WTC11 (cell line): ENCODE results near the gene HLA-DQA2.
"Not testable (repeated sequence)": the region's sequence is repeated elsewhere in the genome, so short reads cannot be mapped to it uniquely, and the experiment has no call there.

Source experiments
- CREB1 ChIP-seq: sonication (generic); formaldehyde crosslinking; IDR thresholded peaks from 2 replicates; pipeline ENCODE4 v1.8.0; 2023; ENCODE audit warnings: mild to moderate bottlenecking, missing genetic modification reagents
- CREM ChIP-seq: sonication (generic); formaldehyde crosslinking; IDR thresholded peaks from 2 replicates; pipeline ENCODE4 v1.8.1; 2022; ENCODE audit warnings: mild to moderate bottlenecking, missing genetic modification reagents, moderate library complexity
- MLX ChIP-seq: sonication (generic); formaldehyde crosslinking; IDR thresholded peaks from 2 replicates; pipeline ENCODE4 v1.8.1; 2023; ENCODE audit warnings: mild to moderate bottlenecking, missing genetic modification reagents, moderate library complexity
- TF ChIP-seq, protein P1 (sequence below): fragments of 200-600 bp; IDR thresholded peaks from 2 replicates; pipeline ENCODE4 v1.8.0; 2022; ENCODE audit warnings: antibody characterized with exemption

- TF ChIP-seq MLX (CRISPR knock-in tag); CREB1; CREM (CRISPR knock-in tag): not testable (repeated sequence)
- TF ChIP-seq, protein P1, sequence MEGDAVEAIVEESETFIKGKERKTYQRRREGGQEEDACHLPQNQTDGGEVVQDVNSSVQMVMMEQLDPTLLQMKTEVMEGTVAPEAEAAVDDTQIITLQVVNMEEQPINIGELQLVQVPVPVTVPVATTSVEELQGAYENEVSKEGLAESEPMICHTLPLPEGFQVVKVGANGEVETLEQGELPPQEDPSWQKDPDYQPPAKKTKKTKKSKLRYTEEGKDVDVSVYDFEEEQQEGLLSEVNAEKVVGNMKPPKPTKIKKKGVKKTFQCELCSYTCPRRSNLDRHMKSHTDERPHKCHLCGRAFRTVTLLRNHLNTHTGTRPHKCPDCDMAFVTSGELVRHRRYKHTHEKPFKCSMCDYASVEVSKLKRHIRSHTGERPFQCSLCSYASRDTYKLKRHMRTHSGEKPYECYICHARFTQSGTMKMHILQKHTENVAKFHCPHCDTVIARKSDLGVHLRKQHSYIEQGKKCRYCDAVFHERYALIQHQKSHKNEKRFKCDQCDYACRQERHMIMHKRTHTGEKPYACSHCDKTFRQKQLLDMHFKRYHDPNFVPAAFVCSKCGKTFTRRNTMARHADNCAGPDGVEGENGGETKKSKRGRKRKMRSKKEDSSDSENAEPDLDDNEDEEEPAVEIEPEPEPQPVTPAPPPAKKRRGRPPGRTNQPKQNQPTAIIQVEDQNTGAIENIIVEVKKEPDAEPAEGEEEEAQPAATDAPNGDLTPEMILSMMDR, result not testable (repeated sequence)
These were observed 41.7 kb downstream of the HLA-DQA2 start for GRCh38 chr6:32782923-32783322.
